NB4 (cell line): Measurements from ENCODE around the gene PRKG1.

Experiments used
- CTCF ChIP-seq: IDR thresholded peaks from one replicate; pipeline ENCODE4 v1.5.1; 2012; ENCODE audit warnings: low read depth, low read length
- POLR2A ChIP-seq: IDR thresholded peaks from 2 replicates; pipeline ENCODE4 v1.6.1; 2011; ENCODE audit warnings: mild to moderate bottlenecking; ENCODE audit not compliant: insufficient read length; ENCODE audit errors: extremely low read depth

GRCh38 chr10:51934373-51934772 lies 860.1 kb downstream of the PRKG1 start:
- TF ChIP-seq CTCF, result no peak
- no peak for TF ChIP-seq POLR2A
